Measurements from ENCODE around the gene POLE.

DNA sequence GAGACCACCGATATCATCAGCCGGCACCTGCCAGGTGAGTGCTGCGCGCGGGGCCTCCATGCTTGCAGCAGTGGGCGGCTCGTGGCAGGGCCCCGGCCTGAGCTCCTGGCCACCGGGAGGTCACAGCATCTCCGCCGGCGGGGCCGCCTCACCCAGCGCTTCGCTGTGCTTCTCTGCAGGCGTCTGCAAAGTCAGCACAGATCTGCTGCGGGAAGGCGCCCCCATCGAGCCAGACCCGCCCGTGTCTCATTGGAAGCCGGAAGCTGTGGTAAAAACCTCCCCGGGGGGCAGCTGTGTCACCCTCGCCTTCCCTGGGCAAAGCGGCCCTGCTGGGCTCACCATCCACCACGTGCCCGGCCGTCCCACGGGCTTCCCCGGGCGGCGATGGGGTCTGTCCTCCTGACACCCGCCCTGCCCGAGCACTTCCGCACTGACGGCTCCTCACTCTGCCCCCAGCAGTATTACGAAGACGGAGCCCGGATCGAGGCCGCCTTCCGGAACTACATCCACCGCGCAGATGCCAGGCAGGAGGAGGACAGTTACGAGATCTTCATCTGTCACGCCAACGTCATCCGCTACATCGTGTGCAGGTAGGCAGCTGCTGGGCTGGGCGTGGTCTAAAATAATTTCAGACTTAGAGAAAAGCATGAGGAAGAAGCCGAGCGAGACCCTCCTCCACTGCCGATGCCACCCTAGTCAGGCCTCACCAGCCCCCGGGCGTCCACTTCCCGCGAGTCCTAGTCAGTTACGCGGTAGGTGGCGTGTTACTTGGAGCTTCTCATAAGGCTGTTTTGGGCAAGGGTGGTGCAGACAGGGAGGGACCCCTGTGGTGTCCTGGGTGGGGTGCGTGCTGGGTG is 30.6 kb upstream of the POLE start:
- no peak for TF ChIP-seq EZH2 (IDR thresholded peaks at IDR 0.05; ENCODE audit: low read length, missing control alignments)
- TF ChIP-seq, protein P1, sequence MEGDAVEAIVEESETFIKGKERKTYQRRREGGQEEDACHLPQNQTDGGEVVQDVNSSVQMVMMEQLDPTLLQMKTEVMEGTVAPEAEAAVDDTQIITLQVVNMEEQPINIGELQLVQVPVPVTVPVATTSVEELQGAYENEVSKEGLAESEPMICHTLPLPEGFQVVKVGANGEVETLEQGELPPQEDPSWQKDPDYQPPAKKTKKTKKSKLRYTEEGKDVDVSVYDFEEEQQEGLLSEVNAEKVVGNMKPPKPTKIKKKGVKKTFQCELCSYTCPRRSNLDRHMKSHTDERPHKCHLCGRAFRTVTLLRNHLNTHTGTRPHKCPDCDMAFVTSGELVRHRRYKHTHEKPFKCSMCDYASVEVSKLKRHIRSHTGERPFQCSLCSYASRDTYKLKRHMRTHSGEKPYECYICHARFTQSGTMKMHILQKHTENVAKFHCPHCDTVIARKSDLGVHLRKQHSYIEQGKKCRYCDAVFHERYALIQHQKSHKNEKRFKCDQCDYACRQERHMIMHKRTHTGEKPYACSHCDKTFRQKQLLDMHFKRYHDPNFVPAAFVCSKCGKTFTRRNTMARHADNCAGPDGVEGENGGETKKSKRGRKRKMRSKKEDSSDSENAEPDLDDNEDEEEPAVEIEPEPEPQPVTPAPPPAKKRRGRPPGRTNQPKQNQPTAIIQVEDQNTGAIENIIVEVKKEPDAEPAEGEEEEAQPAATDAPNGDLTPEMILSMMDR (conservative IDR thresholded peaks at IDR 0.05 in 1 of 2, IDR thresholded peaks at IDR 0.05 in 1 of 2; ENCODE audit: low read depth in 1 of 2, low read length in 2 of 2), result no peak

All from fibroblast of lung (primary cell).